H1 (cell line): Measurements from ENCODE around the gene STXBP4. TPM values are rescaled to one million over a fixed set of nuclear protein-coding genes. Genes with fewer than 3 reads are reported as not detected.

Source experiments
- CTCF ChIA-PET: fragments of 300-600 bp; sonication (Branson Sonifier 250); formaldehyde crosslinking; loops from one replicate; lab custom pipeline; 2021; ENCODE audit not compliant: partially characterized antibody; lab: Charles Lee
- POLR2A ChIA-PET: fragments of 300-600 bp; sonication (Branson Sonifier 250); formaldehyde crosslinking; loops from one replicate; lab custom pipeline; 2021; ENCODE audit warnings: inconsistent platforms; ENCODE audit not compliant: partially characterized antibody; lab: Charles Lee
- DNase-seq, 2 experiments: peaks; one replicate each; pipeline versions ENCODE4 v3.0.0 to v3.0.0-alpha.2; 2010 to 2022; ENCODE audit warnings: low spot score in 2 of 2, low read depth in 1 of 2, mixed read lengths in 1 of 2
- FAIRE-seq: peaks from 2 replicates; lab custom pipeline; 2011; peaks lifted over from hg19 to GRCh38; lab: Jason Lieb, UNC
- H2AFZ ChIP-seq: 2 replicates; pipeline ENCODE4 v1.8.1; 2012; ENCODE audit warnings: low read length, inconsistent platforms
- H2AK5ac ChIP-seq: 2 replicates; pipeline ENCODE4 v1.6.1; 2013; ENCODE audit warnings: low read depth, low read length
- H2BK120ac ChIP-seq: replicated peaks from 2 replicates; pipeline ENCODE3; 2013; ENCODE audit warnings: low read depth, low read length, inconsistent platforms
- H2BK12ac ChIP-seq: 2 replicates; pipeline ENCODE4 v1.6.1; 2013; ENCODE audit warnings: low read depth, low read length
- H2BK15ac ChIP-seq: 2 replicates; pipeline ENCODE4 v1.6.1; 2013; ENCODE audit warnings: low read length
- H2BK20ac ChIP-seq: 2 replicates; pipeline ENCODE4 v1.6.1; 2013; ENCODE audit warnings: low read length
- H2BK5ac ChIP-seq: 2 replicates; pipeline ENCODE4 v1.6.1; 2013; ENCODE audit warnings: low read depth, low read length
- H3K14ac ChIP-seq: 2 replicates; pipeline ENCODE4 v1.6.1; 2013; ENCODE audit warnings: inconsistent platforms; ENCODE audit not compliant: insufficient read length
- H3K18ac ChIP-seq: 2 replicates; pipeline ENCODE4 v1.6.1; 2013; ENCODE audit warnings: low read length; ENCODE audit errors: extremely low read depth
- H3K23ac ChIP-seq: 2 replicates; pipeline ENCODE4 v1.6.1; 2013; ENCODE audit warnings: inconsistent platforms; ENCODE audit not compliant: insufficient read length
- H3K23me2 ChIP-seq: 2 replicates; pipeline ENCODE4 v1.6.1; 2013; ENCODE audit warnings: low read depth, low read length
- H3K27ac ChIP-seq: 2 replicates; pipeline ENCODE4 v1.6.1; 2011; ENCODE audit warnings: low read depth, low read length, inconsistent platforms
- H3K27me3 ChIP-seq, 4 experiments: replicated peaks in 1 of 4; 1 replicate in 1 of 4; 2 replicates in 3 of 4; pipeline versions ENCODE4 v1.6.1 to v1.8.1; 2011 to 2013; ENCODE audit warnings: low read length in 3 of 4, mild to moderate bottlenecking in 3 of 4, inconsistent platforms in 2 of 4, mixed read lengths in 2 of 4, moderate library complexity in 1 of 4; ENCODE audit not compliant: control insufficient read depth in 3 of 4, insufficient read depth in 3 of 4; ENCODE audit errors: extremely low read depth in 1 of 4
- H3K36me3 ChIP-seq, 4 experiments: 2 replicates each; pipeline versions ENCODE4 v1.6.1 to v1.8.1; 2011 to 2013; ENCODE audit warnings: mild to moderate bottlenecking in 4 of 4, low read length in 3 of 4, moderate library complexity in 2 of 4, control low read depth in 1 of 4, inconsistent platforms in 1 of 4; ENCODE audit not compliant: insufficient read depth in 4 of 4, control insufficient read depth in 2 of 4
- H3K4ac ChIP-seq: replicated peaks from 2 replicates; pipeline ENCODE3; 2013; ENCODE audit warnings: low read length, low read depth, mixed read lengths, inconsistent platforms; ENCODE audit not compliant: insufficient read length
- H3K4me1 ChIP-seq, 4 experiments: replicated peaks in 1 of 4; 1 replicate in 1 of 4; 2 replicates in 3 of 4; pipeline versions ENCODE4 v1.6.1 to v1.8.1; 2011 to 2013; ENCODE audit warnings: low read length in 3 of 4, inconsistent platforms in 2 of 4, mixed read lengths in 1 of 4; ENCODE audit not compliant: insufficient read depth in 4 of 4, control insufficient read depth in 3 of 4
- H3K4me2 ChIP-seq, 2 experiments: 2 replicates each; pipeline versions ENCODE4 v1.6.1 to v1.8.1; 2011 to 2013; ENCODE audit warnings: low read depth in 2 of 2, low read length in 2 of 2, control low read depth in 1 of 2, inconsistent platforms in 1 of 2, mild to moderate bottlenecking in 1 of 2; ENCODE audit not compliant: insufficient read depth in 1 of 2
- H3K4me3 ChIP-seq, 4 experiments: fragments of 200-600, 300-600 bp in 1 of 4; sonication (generic), shearing (Covaris generic), sonication (Bioruptor Twin) in 1 of 4; 2 replicates each; pipeline versions ENCODE4 v1.5.1 to v1.8.1; 2011 to 2016; ENCODE audit warnings: low read length in 4 of 4, low read depth in 3 of 4, control low read depth in 2 of 4, inconsistent platforms in 2 of 4, mild to moderate bottlenecking in 2 of 4, mixed read lengths in 1 of 4, moderate library complexity in 1 of 4; ENCODE audit not compliant: insufficient read depth in 2 of 4; ENCODE audit errors: extremely low read depth in 1 of 4
- H3K56ac ChIP-seq: replicated peaks from 2 replicates; pipeline ENCODE3; 2013; ENCODE audit warnings: low read depth, mild to moderate bottlenecking, mixed read lengths, low read length, inconsistent platforms; ENCODE audit not compliant: insufficient read length
- H3K79me1 ChIP-seq: 2 replicates; pipeline ENCODE4 v1.6.1; 2013; ENCODE audit warnings: low read depth, low read length, control low read depth
- H3K79me2 ChIP-seq, 2 experiments: 2 replicates each; pipeline versions ENCODE4 v1.6.1 to v1.8.1; 2012 to 2013; ENCODE audit warnings: low read length in 2 of 2, mild to moderate bottlenecking in 2 of 2, inconsistent platforms in 1 of 2; ENCODE audit not compliant: insufficient read depth in 2 of 2, control insufficient read depth in 1 of 2
- H3K9ac ChIP-seq, 4 experiments: replicated peaks in 1 of 4; 1 replicate in 1 of 4; 2 replicates in 3 of 4; pipeline versions ENCODE4 v1.6.1 to v1.8.1; 2011 to 2013; ENCODE audit warnings: low read depth in 3 of 4, low read length in 3 of 4, control low read depth in 2 of 4, mild to moderate bottlenecking in 2 of 4, moderate library complexity in 2 of 4, inconsistent platforms in 1 of 4; ENCODE audit errors: extremely low read depth in 1 of 4
- H3K9me3 ChIP-seq, 2 experiments: 2 replicates each; pipeline versions ENCODE4 v1.6.1 to v1.8.1; 2012 to 2013; ENCODE audit warnings: mild to moderate bottlenecking in 2 of 2, moderate library complexity in 2 of 2, control low read depth in 1 of 2, inconsistent platforms in 1 of 2, low read depth in 1 of 2, low read length in 1 of 2, mixed read lengths in 1 of 2; ENCODE audit not compliant: insufficient read depth in 2 of 2
- H4K20me1 ChIP-seq, 2 experiments: replicated peaks in 1 of 2; 2 replicates each; pipeline versions ENCODE3 to v1.8.1; 2011 to 2013; ENCODE audit warnings: inconsistent platforms in 2 of 2, low read length in 2 of 2, mild to moderate bottlenecking in 1 of 2; ENCODE audit not compliant: insufficient read depth in 2 of 2, control insufficient read depth in 1 of 2
- H4K5ac ChIP-seq: 2 replicates; pipeline ENCODE4 v1.6.1; 2013; ENCODE audit warnings: low read length, low read depth, mixed read lengths, inconsistent platforms; ENCODE audit not compliant: insufficient read length
- H4K8ac ChIP-seq: 2 replicates; pipeline ENCODE4 v1.8.0; 2013; ENCODE audit warnings: mild to moderate bottlenecking, moderate library complexity, low read length, inconsistent platforms; ENCODE audit not compliant: insufficient read depth; ENCODE audit errors: extremely low read depth
- H4K91ac ChIP-seq: replicated peaks from 2 replicates; pipeline ENCODE3; 2013; ENCODE audit warnings: low read length, mixed read lengths, inconsistent platforms; ENCODE audit not compliant: insufficient read length
- BACH1 ChIP-seq: IDR thresholded peaks from 2 replicates; pipeline ENCODE4 v1.6.1; 2012; ENCODE audit warnings: low read length, improper control_type of control experiment
- BCL11A ChIP-seq, 2 experiments: IDR thresholded peaks; one replicate each; pipeline ENCODE4 v1.6.1; 2011; ENCODE audit warnings: low read depth in 2 of 2, low read length in 2 of 2, mild to moderate bottlenecking in 2 of 2
- CBX8 ChIP-seq: fragments of 300-800, 300-1000 bp; sonication (generic); IDR thresholded peaks from 2 replicates; pipeline ENCODE4 v1.7.1; 2016; ENCODE audit warnings: low read depth, low read length, borderline replicate concordance
- EGR1 ChIP-seq: IDR thresholded peaks from 2 replicates; pipeline ENCODE4 v1.6.1; 2011; ENCODE audit warnings: low read depth, low read length, borderline replicate concordance
- EZH2 ChIP-seq: fragments of 200-600 bp; sonication (generic); IDR thresholded peaks from 2 replicates; pipeline ENCODE4 v1.7.1; 2012; ENCODE audit warnings: low read depth, mild to moderate bottlenecking, moderate library complexity, low read length, inconsistent platforms; ENCODE audit not compliant: severe bottlenecking
- JUN ChIP-seq: IDR thresholded peaks from 2 replicates; pipeline ENCODE4 v1.6.1; 2011; ENCODE audit warnings: low read depth, mild to moderate bottlenecking, improper control_type of control experiment, low read length
- KDM5A ChIP-seq: fragments of 200-600 bp; IDR thresholded peaks from 2 replicates; pipeline ENCODE4 v1.7.1; 2012; ENCODE audit warnings: mild to moderate bottlenecking, low read length, inconsistent platforms, mixed read lengths
- MAFK ChIP-seq: IDR thresholded peaks from 2 replicates; pipeline ENCODE4 v1.6.1; 2012; ENCODE audit warnings: low read depth, mild to moderate bottlenecking, improper control_type of control experiment, low read length
- NRF1 ChIP-seq: IDR thresholded peaks from 2 replicates; pipeline ENCODE4 v1.6.1; 2011; ENCODE audit warnings: mild to moderate bottlenecking, low read depth, low read length, improper control_type of control experiment
- RNF2 ChIP-seq: fragments of 200-900, 300-1000 bp; sonication (generic); IDR thresholded peaks from 2 replicates; pipeline ENCODE4 v1.7.1; 2016; ENCODE audit warnings: borderline replicate concordance, low read depth, mild to moderate bottlenecking, antibody characterized with exemption, low read length; ENCODE audit not compliant: poor library complexity, severe bottlenecking; ENCODE audit errors: missing control alignments
- SIN3A ChIP-seq, 2 experiments: IDR thresholded peaks in 1 of 2; conservative IDR thresholded peaks in 1 of 2; 2 replicates each; pipeline ENCODE4 v1.6.1; 2011 to 2012; ENCODE audit warnings: low read length in 2 of 2, improper control_type of control experiment in 1 of 2, low read depth in 1 of 2, mild to moderate bottlenecking in 1 of 2
- SP2 ChIP-seq: IDR thresholded peaks from 2 replicates; pipeline ENCODE4 v1.6.1; 2012; ENCODE audit warnings: mild to moderate bottlenecking, low read length, inconsistent platforms
- WGBS, 2 experiments: shearing (Covaris generic) in 1 of 2; methylation state at CpG; one replicate each; pipeline versions ENCODE4 v1.1.6 to v1.1.7; 2013 to 2015; ENCODE audit warnings: low lambda C conversion rate in 2 of 2, mixed read lengths in 2 of 2, inconsistent platforms in 1 of 2, low coverage in 1 of 2, missing lambda C conversion rate in 1 of 2; ENCODE audit not compliant: insufficient replicate concordance in 2 of 2, insufficient coverage in 1 of 2, insufficient read length in 1 of 2; ENCODE audit errors: extremely low coverage in 1 of 2, missing lambda C conversion rate in 1 of 2; 5-methylcytosine and 5-hydroxymethylcytosine counted together
- polyA plus RNA-seq, 7 experiments: library from polyadenylated mRNA; depleted of rRNA in 3 of 7; stranded (reverse) in 5 of 7; unstranded in 2 of 7; fragments of >200 nt in 5 of 7; fragments of 200-250 nt in 2 of 7; gene quantifications; 1 replicate in 5 of 7; 2 replicates in 1 of 7; 4 replicates in 1 of 7; pipeline versions ENCODE4 v1.2.1 to v1.2.3, GENCODE V29; 2011 to 2013; ENCODE audit warnings: missing spikeins in 2 of 7, mixed read lengths in 2 of 7
- total RNA-seq: library from RNA; stranded (reverse); fragmentation: NEBNext Ultra II Directional; extraction: Animal tissue kit (Norgen Biotek cat#: 25700); gene quantifications from 2 replicates; pipeline ENCODE4 v1.2.1, GENCODE V29; 2021
- TF ChIP-seq, protein P1 (sequence below): IDR thresholded peaks from 2 replicates; pipeline ENCODE4 v1.6.1; 2011; ENCODE audit warnings: low read depth, mild to moderate bottlenecking, low read length; ENCODE audit not compliant: insufficient read depth
- TF ChIP-seq, protein P2 (sequence below): IDR thresholded peaks from 2 replicates; pipeline ENCODE4 v1.6.1; 2012; ENCODE audit warnings: inconsistent platforms

The STXBP4 gene
- total and polyA plus RNA-seq, 2 of the 8 experiments (the other 6 are each of a cell fraction or from before 2014, with no cell fraction given), result 3.2 to 18.5 TPM

GRCh38 chr17:55093353-55093752, 124.8 kb downstream of the STXBP4 start:
- H3K79me1 ChIP-seq, result no peaks in the 10 kb centered on the region
- no peaks in the 10 kb centered on the region for H3K23me2 ChIP-seq
- H2BK12ac ChIP-seq, result no peak overlapping the region
- no peak overlapping the region for H3K4ac ChIP-seq
- H2BK5ac ChIP-seq, result no peak overlapping the region
- FAIRE-seq, result no peak
- no peak overlapping the region for H3K56ac ChIP-seq
- H2AFZ ChIP-seq, result no peak overlapping the region
- H3K9ac ChIP-seq, result no peak overlapping the region
- no peak for DNase-seq
- H2AK5ac ChIP-seq, result no peak overlapping the region
- no peak overlapping the region for H3K23ac ChIP-seq
- H4K91ac ChIP-seq, result no peak overlapping the region
- no peaks in the 10 kb centered on the region for H3K9me3 ChIP-seq
- H3K79me2 ChIP-seq, result no peaks in the 10 kb centered on the region
- H2BK120ac ChIP-seq, result no peak overlapping the region
- H3K14ac ChIP-seq, result no peak overlapping the region
- H3K36me3 ChIP-seq, result no peaks in the 10 kb centered on the region
- ChIA-PET CTCF (no interaction called here), POLR2A (no interaction called here)
- no peaks in the 10 kb centered on the region for H4K20me1 ChIP-seq
- H2BK15ac ChIP-seq, result no peak overlapping the region
- H3K18ac ChIP-seq, result no peak overlapping the region
- H3K27ac ChIP-seq, result no peak overlapping the region
- 93% methylated on average over 1 of the region's 1 CpG; no CpG with 5 or more reads in 1 of the 2 experiments for WGBS, 2 experiments
- no peak overlapping the region for H4K5ac ChIP-seq
- peaks cover 0 to 5% (median 1%) of the 10 kb centered on the region in 4 experiments; a peak in 2 of 7 replicates for H3K4me1 ChIP-seq
- H4K8ac ChIP-seq, result no peak overlapping the region
- no peak overlapping the region for H2BK20ac ChIP-seq
- no peak overlapping the region for H3K4me3 ChIP-seq
- H3K27me3 ChIP-seq, result no peaks in the 10 kb centered on the region
- H3K4me2 ChIP-seq, result no peak overlapping the region
- no peak for TF ChIP-seq NRF1
- no peak for TF ChIP-seq RNF2
- TF ChIP-seq EZH2, result no peak
- no peak for TF ChIP-seq SP2
- no peak for TF ChIP-seq SIN3A (conservative IDR thresholded peaks at IDR 0.05 in 1 of 2, IDR thresholded peaks at IDR 0.05 in 1 of 2; ENCODE audit: low read depth in 1 of 2, low read length in 2 of 2)
- no peak for TF ChIP-seq BCL11A (IDR thresholded peaks at IDR 0.05; ENCODE audit: low read depth in 2 of 2, low read length in 2 of 2)
- no peak for TF ChIP-seq EGR1
- TF ChIP-seq MAFK, result no peak
- no peak for TF ChIP-seq KDM5A
- no peak for TF ChIP-seq JUN
- TF ChIP-seq, protein P1, sequence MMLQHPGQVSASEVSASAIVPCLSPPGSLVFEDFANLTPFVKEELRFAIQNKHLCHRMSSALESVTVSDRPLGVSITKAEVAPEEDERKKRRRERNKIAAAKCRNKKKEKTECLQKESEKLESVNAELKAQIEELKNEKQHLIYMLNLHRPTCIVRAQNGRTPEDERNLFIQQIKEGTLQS, result no peak
- TF ChIP-seq, protein P2, sequence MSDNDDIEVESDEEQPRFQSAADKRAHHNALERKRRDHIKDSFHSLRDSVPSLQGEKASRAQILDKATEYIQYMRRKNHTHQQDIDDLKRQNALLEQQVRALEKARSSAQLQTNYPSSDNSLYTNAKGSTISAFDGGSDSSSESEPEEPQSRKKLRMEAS, result no peak
- no peak for TF ChIP-seq BACH1
- TF ChIP-seq CBX8, result no peak
